PC-3 (cell line): ENCODE data around the gene FLT3. TPM values are rescaled to one million over a fixed set of nuclear protein-coding genes. Genes with fewer than 3 reads are reported as not detected.

ENCODE experiments used
- ATAC-seq: fragments of 200-7000 bp; cut with Tn5 transposase; 2 replicates; pipeline ENCODE4 v1.9.1; 2020; ENCODE audit warnings: mild to moderate bottlenecking, moderate library complexity
- BruUV-seq: library from RNA; stranded (reverse); fragments of 400-500 nt; replicated peaks from 2 replicates; lab custom pipeline; 2021; lab: Mats Ljungman, UMichigan
- CTCF ChIA-PET: fragments of 300-600 bp; sonication (Branson Sonifier 250); formaldehyde crosslinking; loops from one replicate; lab custom pipeline; 2022; ENCODE audit warnings: antibody characterized with exemption; lab: Charles Lee
- POLR2A ChIA-PET: fragments of 300-600 bp; sonication (Branson Sonifier 250); formaldehyde crosslinking; loops from one replicate; lab custom pipeline; 2022; ENCODE audit warnings: antibody characterized with exemption; ENCODE audit not compliant: unreplicated experiment; lab: Charles Lee
- DNase-seq: peaks from one replicate; pipeline ENCODE4 v3.0.0-alpha.2; 2015
- H2AFZ ChIP-seq: fragments of 300-600 bp; sonication (generic); 2 replicates; pipeline ENCODE4 v1.6.0; 2016; ENCODE audit warnings: antibody characterized with exemption, low read length
- H3F3A ChIP-seq: fragments of 300-600 bp; sonication (generic); one replicate; pipeline ENCODE4 v1.6.0; 2017; ENCODE audit warnings: antibody characterized with exemption, low read length, control low read depth, mild to moderate bottlenecking; ENCODE audit not compliant: unreplicated experiment
- H3K27ac ChIP-seq: fragments of 300-600 bp; sonication (generic); 2 replicates; pipeline ENCODE4 v1.5.1; 2016; ENCODE audit warnings: mild to moderate bottlenecking, low read length
- H3K27me3 ChIP-seq: fragments of 300-600 bp; sonication (generic); 2 replicates; pipeline ENCODE4 v1.6.1; 2016; ENCODE audit warnings: low read length, mixed read lengths
- H3K36me3 ChIP-seq: fragments of 300-600 bp; sonication (generic); 2 replicates; pipeline ENCODE4 v1.6.1; 2016; ENCODE audit warnings: low read depth, mixed run types, low read length, mixed read lengths
- H3K4me1 ChIP-seq: fragments of 300-600 bp; sonication (generic); 2 replicates; pipeline ENCODE4 v1.5.1; 2016; ENCODE audit warnings: low read length; ENCODE audit not compliant: insufficient read depth
- H3K4me2 ChIP-seq: fragments of 300-600 bp; sonication (generic); 2 replicates; pipeline ENCODE4 v1.6.0; 2016; ENCODE audit warnings: low read length
- H3K4me3 ChIP-seq: fragments of 300-600 bp; sonication (generic); 2 replicates; pipeline ENCODE4 v1.5.1; 2016; ENCODE audit warnings: mild to moderate bottlenecking, low read length, mixed read lengths
- H3K79me2 ChIP-seq: fragments of 300-600 bp; sonication (generic); 2 replicates; pipeline ENCODE4 v1.6.1; 2017; ENCODE audit warnings: low read length, mixed read lengths
- H3K9ac ChIP-seq: fragments of 300-600 bp; sonication (generic); 2 replicates; pipeline ENCODE4 v1.6.0; 2016; ENCODE audit warnings: mild to moderate bottlenecking, low read length
- H3K9me2 ChIP-seq: fragments of 300-600 bp; sonication (generic); replicated peaks from 2 replicates; pipeline ENCODE4 v1.6.1; 2016; ENCODE audit warnings: mixed run types, low read length, mixed read lengths
- H3K9me3 ChIP-seq: fragments of 300-600 bp; sonication (generic); 2 replicates; pipeline ENCODE4 v1.6.1; 2016; ENCODE audit warnings: low read length, mixed read lengths
- H4K20me1 ChIP-seq: fragments of 300-600 bp; sonication (generic); 2 replicates; pipeline ENCODE4 v1.6.1; 2016; ENCODE audit warnings: low read length, mixed read lengths
- EZH2 ChIP-seq: fragments of 300-600 bp; sonication (generic); IDR thresholded peaks from one replicate; pipeline ENCODE4 v1.6.1; 2017; ENCODE audit warnings: antibody characterized with exemption, mild to moderate bottlenecking, low read length; ENCODE audit not compliant: unreplicated experiment
- EZH2phosphoT487 ChIP-seq: fragments of 300-600 bp; sonication (generic); IDR thresholded peaks from 2 replicates; pipeline ENCODE4 v1.6.1; 2018; ENCODE audit warnings: mild to moderate bottlenecking, antibody characterized with exemption, low read length, borderline replicate concordance
- intact Hi-C: fragments of 100-400 bp; cut with micrococcal nuclease; formaldehyde crosslinking; loops from 2 replicates; pipeline ENCODE4 v1.9.0; 2023
- total RNA-seq: library from RNA; depleted of rRNA; stranded (reverse); fragments of >200 nt; gene quantifications from 2 replicates; pipeline ENCODE4 v1.2.3, GENCODE V29; 2014
- TF ChIP-seq, protein P1 (sequence below): fragments of 300-600 bp; sonication (generic); conservative IDR thresholded peaks from 2 replicates; pipeline ENCODE4 v1.5.1; 2017; ENCODE audit warnings: antibody characterized with exemption, low read depth, mild to moderate bottlenecking, low read length

Gene FLT3
- total RNA-seq, 1 experiment from 2014 or later, result not detected

DNA sequence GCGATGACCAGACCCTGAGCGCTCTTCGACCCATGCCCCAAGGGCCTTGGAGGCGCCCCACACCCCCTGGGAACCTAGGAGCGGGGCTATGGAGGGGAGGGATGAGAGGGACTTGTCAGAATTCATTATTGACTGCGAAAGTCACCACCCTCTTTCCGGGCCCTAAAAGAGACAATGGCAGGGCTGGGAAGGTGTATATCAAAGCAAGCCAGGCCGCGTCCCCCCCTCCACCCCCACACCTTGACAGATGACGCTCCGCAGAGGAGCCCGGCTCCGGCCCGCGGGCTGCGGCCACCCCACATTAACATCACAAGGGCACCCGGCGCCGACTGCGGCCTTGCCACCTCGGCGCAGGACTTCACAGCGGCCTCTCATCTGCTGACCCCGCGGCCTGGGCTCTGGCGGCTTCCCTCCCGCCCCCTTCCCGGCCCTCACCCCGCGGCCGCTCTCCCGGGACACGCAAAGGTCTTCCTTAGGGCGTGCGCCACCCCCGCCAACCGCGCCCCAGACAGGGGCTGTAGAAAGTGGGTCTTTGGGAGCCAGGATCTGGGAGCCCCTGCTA, 133.7 kb downstream of the FLT3 start:
- Histone ChIP-seq H2AFZ (no peak overlapping the region), H3K4me3 (no peak overlapping the region), H3K27me3 (peaks cover 51% of the 10 kb centered on the region), H3K9me2 (no peaks in the 10 kb centered on the region), H3K36me3 (no peaks in the 10 kb centered on the region), H3K4me2 (no peak overlapping the region), H3K9ac (no peak overlapping the region), H3K79me2 (no peaks in the 10 kb centered on the region), H3K9me3 (no peaks in the 10 kb centered on the region), H3F3A (no peaks in the 10 kb centered on the region), H3K27ac (no peak overlapping the region), H3K4me1 (no peaks in the 10 kb centered on the region), H4K20me1 (no peaks in the 10 kb centered on the region)
- ChIA-PET POLR2A (no interaction called here), CTCF (no interaction called here)
- TF ChIP-seq EZH2 (no peak), EZH2phosphoT487 (no peak)
- TF ChIP-seq, protein P1, sequence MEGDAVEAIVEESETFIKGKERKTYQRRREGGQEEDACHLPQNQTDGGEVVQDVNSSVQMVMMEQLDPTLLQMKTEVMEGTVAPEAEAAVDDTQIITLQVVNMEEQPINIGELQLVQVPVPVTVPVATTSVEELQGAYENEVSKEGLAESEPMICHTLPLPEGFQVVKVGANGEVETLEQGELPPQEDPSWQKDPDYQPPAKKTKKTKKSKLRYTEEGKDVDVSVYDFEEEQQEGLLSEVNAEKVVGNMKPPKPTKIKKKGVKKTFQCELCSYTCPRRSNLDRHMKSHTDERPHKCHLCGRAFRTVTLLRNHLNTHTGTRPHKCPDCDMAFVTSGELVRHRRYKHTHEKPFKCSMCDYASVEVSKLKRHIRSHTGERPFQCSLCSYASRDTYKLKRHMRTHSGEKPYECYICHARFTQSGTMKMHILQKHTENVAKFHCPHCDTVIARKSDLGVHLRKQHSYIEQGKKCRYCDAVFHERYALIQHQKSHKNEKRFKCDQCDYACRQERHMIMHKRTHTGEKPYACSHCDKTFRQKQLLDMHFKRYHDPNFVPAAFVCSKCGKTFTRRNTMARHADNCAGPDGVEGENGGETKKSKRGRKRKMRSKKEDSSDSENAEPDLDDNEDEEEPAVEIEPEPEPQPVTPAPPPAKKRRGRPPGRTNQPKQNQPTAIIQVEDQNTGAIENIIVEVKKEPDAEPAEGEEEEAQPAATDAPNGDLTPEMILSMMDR, result no peak
- ATAC-seq (no peak), DNase-seq (no peak)
- intact Hi-C loops, result no loop called here
- no TSS peak for BruUV-seq

DNA sequence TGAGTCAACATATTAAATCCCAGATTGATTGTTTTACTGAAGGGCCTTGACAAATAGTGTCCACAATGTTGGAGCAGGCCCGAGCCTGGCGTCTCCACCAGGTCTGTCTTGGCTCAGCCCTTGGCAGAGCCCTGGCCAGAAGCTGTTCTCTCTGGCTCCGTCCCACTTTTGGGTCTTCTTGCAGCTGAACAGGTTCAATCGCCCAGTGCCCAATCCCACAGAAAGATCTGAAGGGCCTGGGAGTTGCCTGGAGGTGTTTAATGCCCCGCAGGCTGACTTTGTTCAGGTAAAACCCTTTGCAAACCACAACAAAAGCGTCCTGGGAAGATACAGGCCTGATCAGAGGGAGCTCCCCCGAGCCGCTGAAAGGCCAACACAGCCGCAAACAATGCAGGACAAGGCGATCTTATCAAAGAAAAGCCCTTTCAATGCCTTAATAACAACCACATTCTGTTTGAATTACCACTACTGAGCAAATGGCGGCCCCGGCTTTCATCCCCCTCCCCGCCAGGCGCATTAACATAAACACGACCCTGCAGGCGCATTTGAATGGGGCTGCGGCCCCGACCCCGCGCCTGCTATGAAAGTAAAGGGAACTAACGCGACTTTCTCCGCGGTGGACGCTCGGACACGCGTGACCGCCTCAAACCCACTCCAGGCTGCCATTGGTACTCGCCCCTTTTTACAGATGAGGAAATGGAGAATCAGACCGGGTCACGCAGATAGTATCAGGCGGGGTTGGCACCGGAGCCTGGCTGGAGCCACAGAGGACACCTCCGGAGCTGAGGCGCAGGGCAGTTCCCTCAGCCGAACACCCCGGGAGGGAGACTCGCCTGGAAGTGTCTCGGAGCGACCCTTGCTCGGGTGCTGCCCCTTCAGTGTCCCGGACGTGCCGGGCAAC, 134.4 kb downstream of the FLT3 start:
- intact Hi-C loops, result no loop called here
- peaks cover 59% of the 10 kb centered on the region for H3K27me3 ChIP-seq
- no peaks in the 10 kb centered on the region for H4K20me1 ChIP-seq
- H3F3A ChIP-seq, result no peaks in the 10 kb centered on the region
- BruUV-seq, result no TSS peak
- H3K36me3 ChIP-seq, result no peaks in the 10 kb centered on the region
- no peaks in the 10 kb centered on the region for H3K9me3 ChIP-seq
- no peak overlapping the region for H3K9ac ChIP-seq
- no peak overlapping the region for H2AFZ ChIP-seq
- POLR2A ChIA-PET, result no interaction called here
- DNase-seq, result no peak
- H3K27ac ChIP-seq, result no peak overlapping the region
- H3K79me2 ChIP-seq, result no peaks in the 10 kb centered on the region
- no peak overlapping the region for H3K4me3 ChIP-seq
- TF ChIP-seq EZH2 (no peak), EZH2phosphoT487 (no peak)
- TF ChIP-seq, protein P1, result no peak
- CTCF ChIA-PET, result no interaction called here
- no peak overlapping the region for H3K4me2 ChIP-seq
- H3K4me1 ChIP-seq, result peaks cover 6% of the 10 kb centered on the region; the same call in 1 of the 2 replicates
- ATAC-seq, result no peak
- no peaks in the 10 kb centered on the region for H3K9me2 ChIP-seq

DNA sequence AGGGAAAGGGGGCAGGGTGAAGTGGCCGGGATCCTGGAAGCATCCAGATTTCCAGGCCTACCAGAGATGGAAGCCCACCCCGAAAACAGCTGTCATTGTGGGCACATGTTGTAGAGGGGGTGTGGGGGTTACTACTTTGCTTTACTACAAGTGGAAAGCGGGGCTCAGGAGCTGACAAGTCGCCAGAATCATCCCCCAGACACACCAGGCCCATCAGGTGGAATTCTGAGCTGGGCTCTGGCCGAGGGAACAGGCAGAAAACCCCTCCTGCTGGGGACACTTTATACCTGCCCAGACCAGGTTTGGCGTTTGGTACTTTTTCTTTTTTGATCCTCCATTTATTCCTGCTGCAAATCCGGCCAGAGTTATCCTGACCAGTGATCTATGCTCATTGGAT, 135.0 kb downstream of the FLT3 start:
- Histone ChIP-seq H3K36me3 (no peaks in the 10 kb centered on the region), H3K79me2 (no peaks in the 10 kb centered on the region), H3K4me3 (no peak overlapping the region), H3K9me2 (no peaks in the 10 kb centered on the region), H3F3A (no peaks in the 10 kb centered on the region), H3K9ac (no peak overlapping the region), H3K27me3 (peaks cover 62% of the 10 kb centered on the region), H3K4me1 (peaks cover 9% of the 10 kb centered on the region; the same call in 1 of the 2 replicates), H2AFZ (no peak overlapping the region), H3K9me3 (no peaks in the 10 kb centered on the region), H3K27ac (no peak overlapping the region), H4K20me1 (no peaks in the 10 kb centered on the region), H3K4me2 (no peak overlapping the region)
- DNase-seq, result no peak
- ChIA-PET POLR2A (no interaction called here), CTCF (no interaction called here)
- ATAC-seq, result no peak
- BruUV-seq, result no TSS peak
- intact Hi-C loops, result no loop called here
- TF ChIP-seq EZH2 (no peak), EZH2phosphoT487 (no peak)
- TF ChIP-seq, protein P1, result no peak
